Suprapubic skin (tissue), 4 donors: Measurements from ENCODE around the gene ANKRD2. TPM values are rescaled to one million over a fixed set of nuclear protein-coding genes. Genes with fewer than 3 reads are reported as not detected.

ENCODE experiments used
- DNase-seq, 2 donors: peaks; one replicate each; pipeline ENCODE4 v3.0.0-alpha.2; 2019; ENCODE audit warnings: low spot score in 2 of 2
- H3K27ac ChIP-seq: fragments of 200-600 bp; sonication (generic); one replicate; pipeline ENCODE4 v1.5.1; 2019
- H3K27me3 ChIP-seq: fragments of 200-600 bp; sonication (generic); one replicate; pipeline ENCODE4 v1.5.1; 2019
- H3K36me3 ChIP-seq: fragments of 200-600 bp; sonication (generic); one replicate; pipeline ENCODE4 v1.5.1; 2019
- H3K4me1 ChIP-seq: fragments of 200-600 bp; sonication (generic); one replicate; pipeline ENCODE4 v1.5.1; 2019
- H3K4me3 ChIP-seq: fragments of 200-600 bp; sonication (generic); one replicate; pipeline ENCODE4 v1.5.1; 2019; ENCODE audit warnings: mild to moderate bottlenecking
- H3K9me3 ChIP-seq: fragments of 200-600 bp; sonication (generic); one replicate; pipeline ENCODE4 v1.5.1; 2019
- CTCF ChIP-seq, 2 donors: fragments of 200-600 bp in 1 of 2; fragments of 450-650 bp in 1 of 2; sonication (generic) in 1 of 2; IDR thresholded peaks; one replicate each; pipeline ENCODE4 v1.5.1; 2016 to 2019; ENCODE audit warnings: antibody characterized with exemption in 2 of 2, mild to moderate bottlenecking in 1 of 2, moderate library complexity in 1 of 2
- EP300 ChIP-seq: sonication (generic); formaldehyde crosslinking; IDR thresholded peaks from one replicate; pipeline ENCODE4 v1.6.1; 2017; ENCODE audit warnings: antibody characterized with exemption
- POLR2A ChIP-seq, 2 donors: fragments of 450-650 bp; IDR thresholded peaks; one replicate each; pipeline ENCODE4 v1.6.1; 2017; ENCODE audit warnings: antibody characterized with exemption in 2 of 2, mild to moderate bottlenecking in 2 of 2, moderate library complexity in 2 of 2
- POLR2AphosphoS5 ChIP-seq, 3 donors: sonication (generic); formaldehyde crosslinking; IDR thresholded peaks; one replicate each; pipeline ENCODE4 v1.6.1; 2017; ENCODE audit warnings: antibody characterized with exemption in 3 of 3
- WGBS: methylation state at CpG from one replicate; pipeline ENCODE4 v1.1.5; 2018; 5-methylcytosine and 5-hydroxymethylcytosine counted together
- total RNA-seq, 4 donors: library from RNA; depleted of rRNA; stranded (reverse); fragments of >200 nt; gene quantifications; one replicate each; pipeline ENCODE4 v1.1.0, GENCODE V29; 2016

ANKRD2 gene
- total RNA-seq, 4 donors from 2014 or later, result 0.45 to 2.5 (median 2.0) TPM; not detected in 1

DNA sequence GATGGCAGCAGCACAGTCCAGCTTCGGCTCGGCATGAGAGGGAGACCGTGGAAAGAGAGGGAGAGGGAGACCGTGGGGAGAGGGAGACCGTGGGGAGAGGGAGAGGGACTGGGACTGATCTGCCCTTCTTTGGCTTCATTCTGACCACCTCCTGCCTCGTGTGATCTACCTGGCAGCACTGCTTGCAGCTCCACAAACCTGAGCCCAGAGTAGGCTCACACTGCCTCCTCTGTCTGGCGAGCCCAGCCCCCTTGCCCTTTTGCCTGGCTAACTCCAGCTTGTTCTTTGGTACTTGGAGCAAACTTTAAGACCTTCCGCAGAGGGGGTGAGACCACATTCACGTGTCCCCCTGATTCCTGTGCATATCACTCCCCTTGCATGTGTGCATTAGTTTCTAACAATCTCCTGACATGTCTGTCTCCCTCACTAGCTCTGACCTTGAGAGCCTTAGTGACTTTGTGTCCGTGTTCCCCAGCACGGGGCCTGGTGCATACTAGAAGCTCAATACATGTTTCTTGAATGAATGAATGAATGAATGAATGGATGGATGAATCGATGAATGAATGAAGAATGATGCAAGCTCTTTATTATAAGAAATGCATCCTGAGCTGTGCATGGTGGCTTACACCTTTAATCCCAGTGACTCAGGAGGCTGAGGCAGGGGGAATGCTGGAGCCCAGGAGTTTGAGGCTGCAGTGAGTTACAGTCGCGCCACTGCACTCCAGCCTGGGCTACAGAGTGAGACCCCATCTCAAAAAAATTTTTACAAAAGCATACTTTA is 42.7 kb upstream of the ANKRD2 start:
- TF ChIP-seq CTCF (IDR thresholded peaks at IDR 0.05) (no peak), POLR2AphosphoS5 (IDR thresholded peaks at IDR 0.05) (no peak), EP300 (no peak), POLR2A (IDR thresholded peaks at IDR 0.05) (no peak)
- no peak for DNase-seq
- Histone ChIP-seq H3K27ac (no peak overlapping the region), H3K4me3 (no peak overlapping the region), H3K36me3 (no peaks in the 10 kb centered on the region), H3K27me3 (no peaks in the 10 kb centered on the region), H3K9me3 (no peaks in the 10 kb centered on the region), H3K4me1 (peaks cover 2% of the 10 kb centered on the region)
- WGBS, result 79% methylated on average over 14 of the region's 14 CpGs

DNA sequence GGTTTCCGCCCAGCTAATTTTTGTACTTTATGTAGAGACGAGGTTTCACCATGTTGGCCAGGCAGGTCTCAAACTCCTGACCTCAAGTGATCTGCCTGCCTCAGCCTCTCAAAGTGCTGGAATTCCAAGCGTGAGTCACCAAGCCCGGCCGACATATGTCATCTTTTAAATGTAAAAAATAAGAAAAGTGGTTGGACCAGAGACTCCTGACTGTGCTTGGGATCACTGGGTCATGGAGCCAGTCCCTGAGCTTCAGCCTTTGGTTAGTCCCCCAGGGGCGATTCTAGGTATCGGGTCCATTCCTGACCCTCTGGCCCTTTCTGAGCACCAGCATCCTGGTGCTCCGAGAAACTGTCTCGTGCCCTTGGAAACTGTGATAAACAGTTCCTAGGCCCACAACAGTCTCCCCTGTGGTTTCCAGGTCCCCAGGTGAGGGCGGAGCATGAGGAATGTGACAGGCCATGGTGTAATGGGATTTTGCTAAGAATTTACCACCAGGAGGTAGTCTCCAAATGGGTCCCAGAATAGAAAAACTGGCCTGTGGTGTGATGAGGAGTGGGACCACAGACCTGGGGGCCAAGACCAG is 41.1 kb upstream of the ANKRD2 start:
- Histone ChIP-seq H3K4me1 (no peaks in the 10 kb centered on the region), H3K27ac (no peak overlapping the region), H3K27me3 (no peaks in the 10 kb centered on the region), H3K4me3 (no peak overlapping the region), H3K9me3 (no peaks in the 10 kb centered on the region), H3K36me3 (no peaks in the 10 kb centered on the region)
- WGBS, result 94% methylated on average over 10 of the region's 10 CpGs
- no peak for DNase-seq
- TF ChIP-seq POLR2A (IDR thresholded peaks at IDR 0.05) (no peak), CTCF (IDR thresholded peaks at IDR 0.05) (no peak), EP300 (no peak), POLR2AphosphoS5 (IDR thresholded peaks at IDR 0.05) (no peak)

DNA sequence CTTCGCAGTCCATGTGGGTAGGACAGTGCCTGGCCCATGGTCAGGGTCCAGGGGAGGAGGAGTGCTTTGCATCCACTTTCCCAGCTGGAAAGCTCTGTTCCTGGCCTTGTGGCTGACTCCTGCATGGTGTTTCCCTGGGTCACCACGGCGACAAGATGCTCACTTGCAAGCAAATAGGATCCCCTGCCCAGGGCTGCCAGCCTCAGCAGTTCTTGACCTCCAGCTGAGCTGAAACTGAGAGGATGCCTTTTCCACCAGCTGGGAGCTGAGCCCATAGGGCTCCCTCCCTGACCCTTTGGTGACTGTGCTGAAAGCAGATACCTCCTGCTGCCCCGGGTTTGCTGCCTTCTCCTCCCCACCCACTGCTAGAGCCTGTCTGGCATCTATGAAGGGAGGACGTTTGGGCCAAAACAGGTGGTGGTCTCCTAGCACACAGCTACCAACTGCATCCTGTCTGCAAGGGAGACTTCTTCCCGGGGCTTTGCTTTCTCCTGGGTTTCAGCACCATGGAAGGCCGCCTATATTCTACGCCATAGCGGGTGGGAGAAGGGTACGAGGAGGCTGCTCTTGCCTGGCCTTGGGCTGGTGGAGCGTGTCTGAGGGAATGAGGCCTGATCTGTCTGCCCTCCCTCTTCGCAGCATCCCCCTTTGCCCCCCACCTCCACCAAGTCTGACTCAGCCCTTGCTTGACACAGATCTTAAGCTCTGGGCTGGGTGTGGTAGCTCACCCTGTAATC is 39.5 kb upstream of the ANKRD2 start:
- DNase-seq, result no peak
- WGBS, result 82% methylated on average over 12 of the region's 12 CpGs
- no peak for TF ChIP-seq POLR2A (IDR thresholded peaks at IDR 0.05)
- TF ChIP-seq POLR2AphosphoS5 (IDR thresholded peaks at IDR 0.05), result no peak
- no peak for TF ChIP-seq CTCF (IDR thresholded peaks at IDR 0.05)
- no peak for TF ChIP-seq EP300

DNA sequence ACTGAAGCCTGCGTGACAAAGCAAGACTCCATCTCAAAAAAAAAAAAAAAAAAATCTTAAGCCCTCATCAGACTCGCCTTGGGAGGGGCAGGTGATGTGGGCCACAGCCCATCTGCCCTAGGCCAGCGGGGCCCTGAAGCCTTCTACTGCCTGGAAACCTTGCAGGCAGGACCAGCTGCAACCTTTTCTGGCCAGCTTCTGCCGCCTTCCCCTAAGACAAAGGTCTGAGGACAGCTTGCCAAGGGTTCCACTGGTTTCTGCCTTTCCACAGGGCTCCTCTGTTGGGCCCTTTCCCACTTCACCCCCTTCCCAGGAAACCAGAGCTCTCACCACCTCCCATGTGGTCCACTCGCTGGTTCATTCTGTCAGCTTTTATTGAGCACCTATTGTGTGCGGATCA is 38.7 kb upstream of the ANKRD2 start:
- TF ChIP-seq POLR2A (IDR thresholded peaks at IDR 0.05) (no peak), POLR2AphosphoS5 (IDR thresholded peaks at IDR 0.05) (no peak), CTCF (IDR thresholded peaks at IDR 0.05) (no peak), EP300 (no peak)
- H3K4me3 ChIP-seq, result no peak overlapping the region
- H3K27me3 ChIP-seq, result no peaks in the 10 kb centered on the region
- no peak for DNase-seq
- 83% methylated on average over 6 of the region's 6 CpGs for WGBS
- no peaks in the 10 kb centered on the region for H3K36me3 ChIP-seq
- H3K4me1 ChIP-seq, result peaks cover 7% of the 10 kb centered on the region
- H3K27ac ChIP-seq, result no peak overlapping the region
- H3K9me3 ChIP-seq, result no peaks in the 10 kb centered on the region

More for the DNA sequence above, 39.5 kb upstream of the ANKRD2 start:
- Histone ChIP-seq H3K4me3 (no peak overlapping the region), H3K9me3 (no peaks in the 10 kb centered on the region), H3K27ac (no peak overlapping the region), H3K27me3 (no peaks in the 10 kb centered on the region), H3K36me3 (no peaks in the 10 kb centered on the region), H3K4me1 (no peaks in the 10 kb centered on the region)
